H9 (cell line): ENCODE data around the gene ARID1B. TPM values are rescaled to one million over a fixed set of nuclear protein-coding genes. Genes with fewer than 3 reads are reported as not detected.

ENCODE experiments used
- DNase-seq: peaks from one replicate; pipeline ENCODE4 v3.0.0-alpha.2; 2017
- H2AFZ ChIP-seq: one replicate; pipeline ENCODE4 v1.6.1; 2013; ENCODE audit warnings: mild to moderate bottlenecking, low read length, control low read depth, moderate library complexity
- H2AK5ac ChIP-seq: 2 replicates; pipeline ENCODE4 v1.6.1; 2013; ENCODE audit warnings: low read length, control low read depth, mixed read lengths; ENCODE audit not compliant: insufficient read length
- H2BK120ac ChIP-seq: one replicate; pipeline ENCODE4 v1.6.1; 2013; ENCODE audit warnings: low read depth, mild to moderate bottlenecking, low read length, control low read depth, inconsistent platforms; ENCODE audit not compliant: poor library complexity, severe bottlenecking
- H2BK12ac ChIP-seq: 2 replicates; pipeline ENCODE4 v1.6.1; 2013; ENCODE audit warnings: low read length, control low read depth, mixed read lengths, low read depth; ENCODE audit not compliant: insufficient read length
- H2BK15ac ChIP-seq: 2 replicates; pipeline ENCODE4 v1.6.1; 2013; ENCODE audit warnings: low read depth, low read length, control low read depth
- H2BK20ac ChIP-seq: one replicate; pipeline ENCODE4 v1.6.1; 2013; ENCODE audit warnings: low read depth, mild to moderate bottlenecking, low read length, control low read depth, inconsistent platforms; ENCODE audit not compliant: poor library complexity, severe bottlenecking
- H2BK5ac ChIP-seq: 2 replicates; pipeline ENCODE4 v1.6.1; 2013; ENCODE audit warnings: low read length, control low read depth, mixed read lengths; ENCODE audit not compliant: insufficient read length
- H3K14ac ChIP-seq: 2 replicates; pipeline ENCODE4 v1.6.1; 2013; ENCODE audit warnings: low read length, control low read depth; ENCODE audit not compliant: insufficient read depth
- H3K18ac ChIP-seq: 2 replicates; pipeline ENCODE4 v1.6.1; 2013; ENCODE audit warnings: low read depth, mild to moderate bottlenecking, mixed read lengths, low read length, control low read depth; ENCODE audit not compliant: insufficient read length
- H3K23ac ChIP-seq: 2 replicates; pipeline ENCODE4 v1.6.1; 2013; ENCODE audit warnings: low read length, control low read depth, mixed read lengths, low read depth; ENCODE audit not compliant: insufficient read length
- H3K23me2 ChIP-seq: 2 replicates; pipeline ENCODE4 v1.6.1; 2013; ENCODE audit warnings: low read depth, mild to moderate bottlenecking, mixed read lengths, low read length, control low read depth; ENCODE audit not compliant: insufficient read length, poor library complexity, severe bottlenecking
- H3K27ac ChIP-seq: 2 replicates; pipeline ENCODE4 v1.5.1; 2013; ENCODE audit warnings: low read length, control low read depth, mixed read lengths, low read depth; ENCODE audit not compliant: insufficient read length
- H3K27me3 ChIP-seq: 2 replicates; pipeline ENCODE4 v1.6.1; 2013; ENCODE audit warnings: low read length, control low read depth, inconsistent platforms; ENCODE audit not compliant: insufficient read depth
- H3K4ac ChIP-seq: 2 replicates; pipeline ENCODE4 v1.6.1; 2013; ENCODE audit warnings: low read depth, mild to moderate bottlenecking, control low read depth, inconsistent platforms, low read length, moderate library complexity
- H3K4me1 ChIP-seq: 2 replicates; pipeline ENCODE4 v1.6.1; 2013; ENCODE audit warnings: low read length, control low read depth, inconsistent platforms; ENCODE audit not compliant: insufficient read depth
- H3K4me2 ChIP-seq: 2 replicates; pipeline ENCODE4 v1.6.1; 2013; ENCODE audit warnings: low read length, control low read depth, mixed read lengths; ENCODE audit not compliant: insufficient read length, insufficient read depth
- H3K56ac ChIP-seq: 2 replicates; pipeline ENCODE4 v1.6.1; 2013; ENCODE audit warnings: low read depth, mild to moderate bottlenecking, mixed read lengths, low read length, control low read depth; ENCODE audit not compliant: insufficient read length
- H3K79me1 ChIP-seq: 2 replicates; pipeline ENCODE4 v1.6.1; 2013; ENCODE audit warnings: low read depth, mild to moderate bottlenecking, moderate library complexity, low read length, control low read depth, inconsistent platforms; ENCODE audit not compliant: insufficient read depth, poor library complexity, severe bottlenecking
- H3K79me2 ChIP-seq: 2 replicates; pipeline ENCODE4 v1.6.1; 2013; ENCODE audit warnings: low read length, control low read depth, inconsistent platforms; ENCODE audit not compliant: insufficient read depth
- H3K9ac ChIP-seq: 2 replicates; pipeline ENCODE4 v1.6.1; 2013; ENCODE audit warnings: low read length, control low read depth, mixed read lengths; ENCODE audit not compliant: insufficient read length; ENCODE audit errors: extremely low read depth
- H3K9me3 ChIP-seq: one replicate; pipeline ENCODE4 v1.6.1; 2013; ENCODE audit warnings: low read depth, low read length, inconsistent platforms; ENCODE audit not compliant: control insufficient read depth
- H3T11ph ChIP-seq: one replicate; pipeline ENCODE4 v1.6.1; 2013; ENCODE audit warnings: mild to moderate bottlenecking, low read length, control low read depth, inconsistent platforms
- H4K20me1 ChIP-seq: one replicate; pipeline ENCODE4 v1.6.1; 2013; ENCODE audit not compliant: control insufficient read depth, insufficient read length, insufficient read depth
- H4K5ac ChIP-seq: 2 replicates; pipeline ENCODE4 v1.6.1; 2013; ENCODE audit warnings: low read depth, mild to moderate bottlenecking, mixed read lengths, low read length, control low read depth; ENCODE audit not compliant: insufficient read length
- H4K8ac ChIP-seq: replicated peaks from 2 replicates; pipeline ENCODE4 v1.6.1; 2013; ENCODE audit warnings: low read length, control low read depth, mixed read lengths, low read depth; ENCODE audit not compliant: insufficient read length
- H4K91ac ChIP-seq: 2 replicates; pipeline ENCODE4 v1.6.1; 2013; ENCODE audit warnings: low read depth, mild to moderate bottlenecking, moderate library complexity, mixed read lengths, low read length, control low read depth; ENCODE audit not compliant: insufficient read length
- H3K27ac Mint-ChIP-seq, 3 experiments: 2 replicates in 2 of 3; 3 replicates in 1 of 3; pipeline ENCODE4 v1.8.0; 2020 to 2021; ENCODE audit warnings: mixed read lengths in 3 of 3, mild to moderate bottlenecking in 1 of 3, moderate library complexity in 1 of 3
- H3K27me3 Mint-ChIP-seq: 2 replicates; pipeline ENCODE4 v1.8.0; 2021; ENCODE audit warnings: low read depth, mild to moderate bottlenecking, moderate library complexity, mixed read lengths
- H3K36me3 Mint-ChIP-seq, 3 experiments: 2 replicates in 2 of 3; 3 replicates in 1 of 3; pipeline ENCODE4 v1.8.0; 2020 to 2021; ENCODE audit warnings: low read depth in 3 of 3, mixed read lengths in 3 of 3; ENCODE audit not compliant: insufficient read depth in 1 of 3
- H3K4me1 Mint-ChIP-seq, 2 experiments: 2 replicates each; pipeline ENCODE4 v1.8.0; 2020; ENCODE audit warnings: mixed read lengths in 2 of 2
- H3K4me3 Mint-ChIP-seq, 2 experiments: 2 replicates in 1 of 2; 3 replicates in 1 of 2; pipeline ENCODE4 v1.8.0; 2020 to 2021; ENCODE audit warnings: mild to moderate bottlenecking in 2 of 2, mixed read lengths in 2 of 2, moderate library complexity in 1 of 2
- H3K9me3 Mint-ChIP-seq, 2 experiments: 2 replicates in 1 of 2; 3 replicates in 1 of 2; pipeline ENCODE4 v1.8.0; 2020; ENCODE audit warnings: mild to moderate bottlenecking in 2 of 2, mixed read lengths in 2 of 2, moderate library complexity in 1 of 2
- CTCF ChIP-seq: fragments of 200-600 bp; sonication (generic); conservative IDR thresholded peaks from 3 replicates; pipeline ENCODE4 v1.8.0; 2021; ENCODE audit warnings: antibody characterized with exemption, mild to moderate bottlenecking
- WGBS: extraction: QIAGEN DNeasy Blood & Tissue Kit; methylation state at CpG from one replicate; pipeline ENCODE4 v1.1.7; 2013; ENCODE audit warnings: missing lambda C conversion rate, low lambda C conversion rate, mixed read lengths; ENCODE audit not compliant: insufficient read length; ENCODE audit errors: extremely low coverage; 5-methylcytosine and 5-hydroxymethylcytosine counted together
- total RNA-seq: library from RNA; stranded (reverse); gene quantifications from 2 replicates; pipeline ENCODE4 v1.2.1, GENCODE V29; 2021

The ARID1B gene
- total RNA-seq, 1 experiment from 2014 or later, result 88.2 TPM

- Histone ChIP-seq H2BK5ac (no peak overlapping the region), H3K23me2 (no peaks in the 10 kb centered on the region), H4K20me1 (no peaks in the 10 kb centered on the region), H2BK12ac (no peak overlapping the region), H3K9me3 (no peaks in the 10 kb centered on the region), H2AFZ (no peak overlapping the region), H3K9ac (no peak overlapping the region), H3T11ph (no peak overlapping the region), H3K27me3 (no peaks in the 10 kb centered on the region), H3K79me2 (no peaks in the 10 kb centered on the region), H4K8ac (no peak overlapping the region), H4K91ac (no peak overlapping the region), H3K18ac (no peak overlapping the region), H3K4ac (no peak overlapping the region), H3K4me1 (no peaks in the 10 kb centered on the region), H2BK120ac (no peak overlapping the region), H3K4me2 (no peak overlapping the region), H2BK15ac (no peak overlapping the region), H3K56ac (no peak overlapping the region), H3K23ac (no peak overlapping the region), H4K5ac (no peak overlapping the region), H3K79me1 (no peaks in the 10 kb centered on the region), H3K14ac (no peak overlapping the region; the same call in 1 of the 2 replicates), H2AK5ac (no peak overlapping the region), H2BK20ac (no peak overlapping the region), H3K27ac (no peak overlapping the region)
- DNase-seq, result no peak
- Mint-ChIP-seq H3K4me1 (peaks cover 14 to 22% of the 10 kb centered on the region in 2 experiments), H3K36me3 (peaks cover 2 to 11% (median 5%) of the 10 kb centered on the region in 3 experiments; a peak in 5 of 7 replicates), H3K27me3 (no peaks in the 10 kb centered on the region), H3K9me3 (no peaks in the 10 kb centered on the region), H3K4me3 (no peak overlapping the region), H3K27ac (peak overlapping the region in 2 of 3 experiments; percentile 19 to 52; a peak in 3 of 7 replicates)
- TF ChIP-seq CTCF, result no peak
- no CpG with 5 or more reads among the region's 8 CpGs for WGBS
These were observed 396.6 kb downstream of the ARID1B start for GRCh38 chr6:157173776-157174175.
